ENCODE results near the gene C1orf146.

The C1orf146 gene

GRCh38 chr1:92276082-92276481 is 58.4 kb downstream of the C1orf146 start:
- TF ChIP-seq REST (IDR thresholded peaks at IDR 0.05; ENCODE audit: low read depth) (no peak), CEBPB (IDR thresholded peaks at IDR 0.05) (no peak)

- TF ChIP-seq EGR1 (IDR thresholded peaks at IDR 0.05) (no peak), FOXM1 (IDR thresholded peaks at IDR 0.05; ENCODE audit: borderline replicate concordance, low read depth) (no peak), RAD21 (IDR thresholded peaks at IDR 0.05; ENCODE audit: low read depth) (no peak), TCF12 (IDR thresholded peaks at IDR 0.05; ENCODE audit: low read depth) (no peak), NFIC (IDR thresholded peaks at IDR 0.05) (no peak), TAF1 (IDR thresholded peaks at IDR 0.05; ENCODE audit: low read depth) (no peak), TEAD4 (IDR thresholded peaks at IDR 0.05) (no peak), ZBTB7A (IDR thresholded peaks at IDR 0.05; ENCODE audit: low read depth) (no peak), MAX (IDR thresholded peaks at IDR 0.05) (no peak), EP300 (IDR thresholded peaks at IDR 0.05; ENCODE audit: borderline replicate concordance) (no peak), CEBPB (IDR thresholded peaks at IDR 0.05) (no peak), REST (IDR thresholded peaks at IDR 0.05; ENCODE audit: low read depth) (no peak), YY1 (IDR thresholded peaks at IDR 0.05; ENCODE audit: low read depth) (no peak)
These were observed 59.5 kb downstream of the C1orf146 start for GRCh38 chr1:92277105-92277723.

- TF ChIP-seq TCF12 (IDR thresholded peaks at IDR 0.05; ENCODE audit: low read depth) (no peak), RAD21 (IDR thresholded peaks at IDR 0.05; ENCODE audit: low read depth) (peak; percentile 58)
These were observed 73.8 kb downstream of the C1orf146 start for GRCh38 chr1:92291372-92291999.

All from Ishikawa (cell line).